ENCODE data around the gene COL6A3. TPM values are rescaled to one million over a fixed set of nuclear protein-coding genes. Genes with fewer than 3 reads are reported as not detected.

Gene COL6A3
- polyA plus RNA-seq, 1 of the 3 experiments (the other 2 are of a cell fraction): 18.5 TPM

DNA sequence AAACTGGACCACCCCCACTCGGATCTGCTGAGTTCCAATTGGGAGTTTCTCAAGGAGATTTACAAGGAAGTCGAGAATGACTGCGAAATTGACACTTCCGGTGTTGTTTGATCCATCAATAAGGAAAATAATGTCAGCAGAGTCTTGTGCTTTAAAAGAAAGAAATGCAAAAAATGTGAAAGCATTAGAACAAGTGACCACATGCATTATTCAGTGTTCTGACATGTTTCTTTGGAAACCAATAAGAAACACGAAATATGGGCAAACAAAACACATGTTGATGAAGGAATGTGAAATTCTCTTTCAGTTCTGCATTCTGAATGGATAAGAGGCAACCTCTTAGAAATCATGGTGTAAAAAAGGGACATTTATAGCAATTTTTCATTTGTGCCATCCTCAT lies 25.9 kb downstream of the COL6A3 start:
- no peak for DNase-seq
- peaks cover 0 to 12% of the 10 kb centered on the region in 2 experiments for H3K36me3 ChIP-seq (replicated peaks in 1 of 2; ENCODE audit: control insufficient read depth in 1 of 2, insufficient read depth in 2 of 2, low read length in 1 of 2)
- no peaks in the 10 kb centered on the region for H3K9me3 ChIP-seq
- TF ChIP-seq, protein P1, sequence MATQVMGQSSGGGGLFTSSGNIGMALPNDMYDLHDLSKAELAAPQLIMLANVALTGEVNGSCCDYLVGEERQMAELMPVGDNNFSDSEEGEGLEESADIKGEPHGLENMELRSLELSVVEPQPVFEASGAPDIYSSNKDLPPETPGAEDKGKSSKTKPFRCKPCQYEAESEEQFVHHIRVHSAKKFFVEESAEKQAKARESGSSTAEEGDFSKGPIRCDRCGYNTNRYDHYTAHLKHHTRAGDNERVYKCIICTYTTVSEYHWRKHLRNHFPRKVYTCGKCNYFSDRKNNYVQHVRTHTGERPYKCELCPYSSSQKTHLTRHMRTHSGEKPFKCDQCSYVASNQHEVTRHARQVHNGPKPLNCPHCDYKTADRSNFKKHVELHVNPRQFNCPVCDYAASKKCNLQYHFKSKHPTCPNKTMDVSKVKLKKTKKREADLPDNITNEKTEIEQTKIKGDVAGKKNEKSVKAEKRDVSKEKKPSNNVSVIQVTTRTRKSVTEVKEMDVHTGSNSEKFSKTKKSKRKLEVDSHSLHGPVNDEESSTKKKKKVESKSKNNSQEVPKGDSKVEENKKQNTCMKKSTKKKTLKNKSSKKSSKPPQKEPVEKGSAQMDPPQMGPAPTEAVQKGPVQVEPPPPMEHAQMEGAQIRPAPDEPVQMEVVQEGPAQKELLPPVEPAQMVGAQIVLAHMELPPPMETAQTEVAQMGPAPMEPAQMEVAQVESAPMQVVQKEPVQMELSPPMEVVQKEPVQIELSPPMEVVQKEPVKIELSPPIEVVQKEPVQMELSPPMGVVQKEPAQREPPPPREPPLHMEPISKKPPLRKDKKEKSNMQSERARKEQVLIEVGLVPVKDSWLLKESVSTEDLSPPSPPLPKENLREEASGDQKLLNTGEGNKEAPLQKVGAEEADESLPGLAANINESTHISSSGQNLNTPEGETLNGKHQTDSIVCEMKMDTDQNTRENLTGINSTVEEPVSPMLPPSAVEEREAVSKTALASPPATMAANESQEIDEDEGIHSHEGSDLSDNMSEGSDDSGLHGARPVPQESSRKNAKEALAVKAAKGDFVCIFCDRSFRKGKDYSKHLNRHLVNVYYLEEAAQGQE (IDR thresholded peaks at IDR 0.05; ENCODE audit: low read depth, low read length): no peak
- TF ChIP-seq NFIC (IDR thresholded peaks at IDR 0.05; ENCODE audit: borderline replicate concordance) (no peak), NRF1 (IDR thresholded peaks at IDR 0.05; ENCODE audit: low read depth, low read length) (no peak), CHD2 (IDR thresholded peaks at IDR 0.05; ENCODE audit: low read length, partially characterized antibody) (no peak), FOXM1 (IDR thresholded peaks at IDR 0.05; ENCODE audit: low read depth) (no peak), IRF3 (IDR thresholded peaks at IDR 0.05; ENCODE audit: low read depth, low read length) (no peak)
- POLR2A ChIA-PET: no interaction called here
- H3K9me2 ChIP-seq: no peaks in the 10 kb centered on the region
- no peak overlapping the region for H3K4me2 ChIP-seq
- H3K4me3 ChIP-seq (ENCODE audit: low read depth in 2 of 2, low read length in 1 of 2): no peak overlapping the region
- H3K9ac ChIP-seq: no peak overlapping the region
- CTCF ChIA-PET: no interaction called here
- no peaks in the 10 kb centered on the region for H3K27me3 ChIP-seq (ENCODE audit: insufficient read depth)
- H2AFZ ChIP-seq (ENCODE audit: low read depth): no peak overlapping the region
- H3F3A ChIP-seq (replicated peaks; ENCODE audit: insufficient read depth): no peaks in the 10 kb centered on the region
- no peaks in the 10 kb centered on the region for H3K79me2 ChIP-seq (ENCODE audit: insufficient read depth)
- no peaks in the 10 kb centered on the region for H4K20me1 ChIP-seq (ENCODE audit: insufficient read depth)
- no peak overlapping the region for H3K27ac ChIP-seq (ENCODE audit: low read depth in 2 of 2, low read length in 1 of 2)
- 78% methylated on average over 5 of the region's 5 CpGs for WGBS (ENCODE audit: low lambda C conversion rate)
- peaks cover 0 to 16% of the 10 kb centered on the region in 2 experiments; a peak in 2 of 4 replicates for H3K4me1 ChIP-seq (ENCODE audit: control insufficient read depth in 1 of 2, insufficient read depth in 2 of 2, low read depth in 1 of 2, low read length in 1 of 2)

DNA sequence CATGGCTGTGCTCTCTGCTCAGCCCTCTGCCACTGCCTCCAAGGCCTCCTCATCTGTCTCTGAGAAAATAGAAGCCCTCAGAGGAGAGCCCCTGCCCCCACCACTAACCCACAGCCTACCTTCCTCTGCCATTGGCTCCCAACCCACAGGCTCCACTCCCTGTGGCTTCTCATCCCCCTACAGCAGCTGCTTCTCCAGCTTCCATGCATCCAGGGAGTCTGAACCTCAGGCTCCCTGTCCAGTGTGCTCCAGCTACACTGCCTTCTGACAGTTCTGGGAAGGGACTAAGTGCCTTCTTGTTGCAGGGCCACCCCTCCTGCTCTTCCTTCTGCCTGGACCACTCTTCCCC lies 29.3 kb downstream of the COL6A3 start:
- CTCF ChIA-PET: no interaction called here
- no peak overlapping the region for H3K9ac ChIP-seq

More for the DNA sequence above, 29.3 kb downstream of the COL6A3 start:
- Histone ChIP-seq H3F3A (replicated peaks; ENCODE audit: insufficient read depth) (no peaks in the 10 kb centered on the region), H4K20me1 (ENCODE audit: insufficient read depth) (no peaks in the 10 kb centered on the region), H3K79me2 (ENCODE audit: insufficient read depth) (no peaks in the 10 kb centered on the region), H3K4me3 (ENCODE audit: low read depth in 2 of 2, low read length in 1 of 2) (no peak overlapping the region), H3K4me2 (no peak overlapping the region), H3K9me3 (no peaks in the 10 kb centered on the region), H3K27me3 (ENCODE audit: insufficient read depth) (no peaks in the 10 kb centered on the region), H3K4me1 (ENCODE audit: control insufficient read depth in 1 of 2, insufficient read depth in 2 of 2, low read depth in 1 of 2, low read length in 1 of 2) (no peaks in the 10 kb centered on the region), H3K36me3 (replicated peaks in 1 of 2; ENCODE audit: control insufficient read depth in 1 of 2, insufficient read depth in 2 of 2, low read length in 1 of 2) (peaks cover 0 to 18% of the 10 kb centered on the region in 2 experiments), H3K9me2 (no peaks in the 10 kb centered on the region), H2AFZ (ENCODE audit: low read depth) (no peak overlapping the region), H3K27ac (ENCODE audit: low read depth in 2 of 2, low read length in 1 of 2) (no peak overlapping the region)
- DNase-seq: no peak
- no peak for TF ChIP-seq RFX5 (IDR thresholded peaks at IDR 0.05; ENCODE audit: low read length)
- no peak for TF ChIP-seq GABPA (IDR thresholded peaks at IDR 0.05; ENCODE audit: low read depth)
- no peak for TF ChIP-seq CTCF (IDR thresholded peaks at IDR 0.05)
- TF ChIP-seq, protein P2, sequence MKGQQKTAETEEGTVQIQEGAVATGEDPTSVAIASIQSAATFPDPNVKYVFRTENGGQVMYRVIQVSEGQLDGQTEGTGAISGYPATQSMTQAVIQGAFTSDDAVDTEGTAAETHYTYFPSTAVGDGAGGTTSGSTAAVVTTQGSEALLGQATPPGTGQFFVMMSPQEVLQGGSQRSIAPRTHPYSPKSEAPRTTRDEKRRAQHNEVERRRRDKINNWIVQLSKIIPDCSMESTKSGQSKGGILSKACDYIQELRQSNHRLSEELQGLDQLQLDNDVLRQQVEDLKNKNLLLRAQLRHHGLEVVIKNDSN (IDR thresholded peaks at IDR 0.05; ENCODE audit: borderline replicate concordance, low read depth): no peak
- TF ChIP-seq, protein P3, sequence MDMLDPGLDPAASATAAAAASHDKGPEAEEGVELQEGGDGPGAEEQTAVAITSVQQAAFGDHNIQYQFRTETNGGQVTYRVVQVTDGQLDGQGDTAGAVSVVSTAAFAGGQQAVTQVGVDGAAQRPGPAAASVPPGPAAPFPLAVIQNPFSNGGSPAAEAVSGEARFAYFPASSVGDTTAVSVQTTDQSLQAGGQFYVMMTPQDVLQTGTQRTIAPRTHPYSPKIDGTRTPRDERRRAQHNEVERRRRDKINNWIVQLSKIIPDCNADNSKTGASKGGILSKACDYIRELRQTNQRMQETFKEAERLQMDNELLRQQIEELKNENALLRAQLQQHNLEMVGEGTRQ (IDR thresholded peaks at IDR 0.05; ENCODE audit: borderline replicate concordance, low read depth, low read length): no peak
- POLR2A ChIA-PET: no interaction called here

All from SK-N-SH (cell line).